Cortex of kidney (tissue), 1 donor: ENCODE data around the gene LMAN1.

Source experiments
- DNase-seq: peaks from one replicate; lab custom pipeline; 2025; lab: John Stamatoyannopoulos, UW

Gene LMAN1

DNA sequence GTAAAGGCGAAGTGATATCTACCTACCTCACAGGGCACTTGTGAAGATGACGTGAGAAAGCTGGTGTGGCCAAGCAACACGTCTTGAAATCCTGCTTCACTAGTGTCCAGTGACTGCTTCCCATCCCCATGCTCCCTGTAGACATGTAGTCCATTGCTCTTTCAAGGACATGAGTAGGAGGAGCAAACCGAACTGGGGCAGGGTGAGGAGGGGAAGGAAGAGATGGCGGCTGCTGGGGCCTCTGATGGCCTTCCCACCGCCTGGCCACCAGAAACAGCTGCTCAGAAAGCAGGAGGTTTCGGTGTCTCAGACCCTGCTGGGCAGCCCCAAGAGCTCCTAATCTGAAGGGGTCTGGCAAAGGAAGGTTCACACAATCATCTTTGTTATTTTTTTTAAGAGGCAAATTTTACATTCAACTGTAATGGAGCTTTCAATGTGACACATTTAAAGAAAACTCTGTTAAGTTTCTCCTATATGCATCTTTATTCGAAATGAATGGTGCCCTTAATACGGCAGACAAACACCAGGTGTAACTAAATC is 55.3 kb downstream of the LMAN1 start:
- DNase-seq = no peak

DNA sequence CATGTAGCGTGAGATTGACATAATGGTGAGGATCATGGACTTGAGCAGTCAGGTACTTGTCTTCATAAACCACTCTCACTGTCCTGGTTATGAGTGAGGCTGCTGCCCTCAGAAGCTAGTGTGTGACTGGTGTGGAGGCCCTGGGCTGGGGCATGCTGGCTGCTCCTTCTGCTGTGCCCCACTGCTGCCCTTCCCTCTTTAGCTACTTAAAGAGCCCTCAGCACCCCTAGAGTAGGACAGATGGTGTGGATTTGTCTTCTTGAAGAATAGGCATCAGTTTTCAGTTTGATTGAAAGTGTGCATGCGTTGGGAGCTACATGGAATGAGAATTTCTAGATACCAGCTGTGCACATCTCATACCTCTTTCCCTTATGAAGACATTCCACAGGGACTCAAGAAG is 56.1 kb downstream of the LMAN1 start:
- no peak for DNase-seq

DNA sequence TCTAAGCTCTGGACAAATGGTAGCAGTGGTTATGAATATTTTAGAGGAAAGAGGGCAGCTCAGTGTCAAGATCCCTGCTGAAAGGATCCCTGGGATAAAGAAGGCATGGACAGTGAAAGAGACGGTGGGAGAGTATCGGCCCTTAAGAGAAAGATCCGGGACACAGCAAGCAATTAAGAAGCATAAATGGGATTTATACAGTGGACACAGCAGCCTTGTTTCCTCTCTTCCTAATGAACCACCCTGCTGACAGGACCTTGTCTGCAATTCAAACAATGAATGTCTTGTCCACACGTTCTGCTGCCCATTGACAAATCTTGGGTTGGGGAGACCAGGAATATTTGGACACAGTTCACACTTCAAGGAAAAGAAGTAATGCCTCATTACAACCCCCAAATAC is 57.1 kb downstream of the LMAN1 start:
- no peak for DNase-seq

DNA sequence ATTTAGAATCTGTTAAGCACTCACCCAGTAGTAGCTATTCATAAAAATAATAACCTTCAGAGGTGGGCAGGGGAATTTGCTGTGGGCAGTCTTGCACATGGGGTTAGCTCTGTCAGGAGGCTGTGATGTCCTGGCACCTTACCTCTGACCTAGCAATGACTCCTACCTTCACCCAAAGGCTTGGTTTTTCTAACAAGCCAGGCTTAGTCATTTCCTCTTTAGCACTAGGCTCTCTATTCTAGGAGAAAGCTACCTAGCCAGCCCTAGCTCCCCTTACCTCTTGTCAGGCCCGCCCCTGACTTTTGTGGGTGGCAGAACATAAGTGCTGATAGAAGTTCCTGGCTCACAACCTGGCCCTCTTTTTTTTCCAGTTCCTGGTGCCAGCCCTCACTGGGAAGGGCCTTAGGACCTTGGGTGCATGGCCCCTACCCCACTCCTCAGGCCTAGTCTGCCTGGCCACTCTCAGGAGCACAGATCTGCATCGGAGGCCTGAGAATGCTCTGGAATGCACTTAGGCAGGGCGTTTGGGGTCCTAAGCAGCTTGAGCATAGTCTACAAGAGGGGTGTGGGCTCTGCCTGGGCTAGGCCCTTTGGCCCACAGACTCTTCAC is 58.3 kb downstream of the LMAN1 start:
- no peak for DNase-seq

DNA sequence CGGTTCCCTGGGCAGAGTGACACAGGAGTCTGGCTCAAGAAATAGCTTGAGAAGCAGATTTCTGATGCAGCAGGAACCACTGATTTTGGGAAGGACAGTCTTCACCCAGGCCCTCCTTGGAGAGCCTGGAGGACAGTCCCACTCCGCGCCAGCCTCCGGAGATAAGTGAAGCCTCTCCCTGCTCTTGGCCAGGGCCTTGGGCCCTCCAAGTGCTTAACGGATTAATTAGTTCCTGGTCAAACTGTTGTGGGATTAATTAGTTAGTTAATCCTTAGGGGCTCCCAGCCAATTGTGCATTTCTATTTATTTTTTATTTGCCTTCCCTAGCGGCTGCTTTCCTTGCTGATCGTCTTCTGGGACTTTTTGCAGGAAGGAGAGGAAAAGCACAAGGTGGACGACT is 60.2 kb downstream of the LMAN1 start:
- DNase-seq = no peak

DNA sequence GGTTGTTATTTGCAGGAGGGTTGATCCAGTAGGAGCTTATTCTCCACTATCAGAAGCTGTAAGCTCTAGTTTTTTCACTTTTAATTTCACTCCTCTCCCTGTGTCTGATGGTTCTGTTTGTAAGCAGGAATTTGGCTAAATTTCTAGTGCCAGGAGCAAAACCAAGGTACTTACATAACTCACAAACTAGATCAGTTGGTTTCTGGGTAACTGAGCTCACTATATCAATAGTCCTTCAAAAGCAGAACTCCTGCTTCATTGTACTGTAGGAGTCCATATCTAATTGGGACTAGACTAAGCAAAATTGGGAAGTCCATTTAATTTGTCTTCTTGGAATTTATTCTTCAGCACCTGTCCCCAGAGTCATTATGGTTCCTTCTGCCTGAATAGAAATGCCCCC is 65.7 kb downstream of the LMAN1 start:
- DNase-seq = no peak

DNA sequence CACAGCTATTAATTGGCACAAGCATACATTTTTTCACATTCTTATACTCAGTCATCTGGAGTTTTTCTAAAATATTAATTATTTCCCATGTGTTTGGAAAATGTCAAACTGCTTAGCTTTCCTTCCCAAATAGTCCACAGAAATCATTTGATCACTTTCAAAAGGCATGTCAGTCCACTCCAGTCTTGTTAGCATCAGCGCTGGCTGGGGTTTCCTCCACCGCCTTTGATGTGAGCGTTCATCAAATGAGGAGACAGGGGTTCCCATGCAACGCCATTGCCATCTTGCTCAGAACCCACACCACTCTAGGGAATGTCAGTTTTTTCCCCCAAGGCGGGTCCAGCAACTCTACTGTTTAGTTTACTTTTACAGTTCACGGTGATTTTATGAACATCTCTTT is 72.7 kb downstream of the LMAN1 start:
- DNase-seq = no peak

DNA sequence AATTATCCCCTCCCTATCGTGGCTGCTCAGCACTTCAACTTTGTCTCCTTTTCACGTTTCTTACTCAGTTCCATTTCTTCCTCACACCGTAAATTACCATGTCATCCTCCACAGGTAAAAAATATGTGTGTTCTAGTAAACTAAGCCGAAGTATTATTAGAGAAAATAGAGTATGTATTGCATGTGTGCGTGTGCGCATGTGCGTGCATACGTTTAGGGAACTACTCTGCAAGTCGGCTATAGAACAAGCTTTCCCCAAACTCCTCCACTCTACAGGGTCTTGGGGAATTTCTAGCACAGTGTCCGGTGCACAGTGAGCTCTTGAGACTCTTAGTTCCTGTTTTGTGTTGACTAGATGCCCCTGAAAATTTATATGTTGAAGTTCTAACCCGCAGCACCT is 76.7 kb downstream of the LMAN1 start:
- no peak for DNase-seq

DNA sequence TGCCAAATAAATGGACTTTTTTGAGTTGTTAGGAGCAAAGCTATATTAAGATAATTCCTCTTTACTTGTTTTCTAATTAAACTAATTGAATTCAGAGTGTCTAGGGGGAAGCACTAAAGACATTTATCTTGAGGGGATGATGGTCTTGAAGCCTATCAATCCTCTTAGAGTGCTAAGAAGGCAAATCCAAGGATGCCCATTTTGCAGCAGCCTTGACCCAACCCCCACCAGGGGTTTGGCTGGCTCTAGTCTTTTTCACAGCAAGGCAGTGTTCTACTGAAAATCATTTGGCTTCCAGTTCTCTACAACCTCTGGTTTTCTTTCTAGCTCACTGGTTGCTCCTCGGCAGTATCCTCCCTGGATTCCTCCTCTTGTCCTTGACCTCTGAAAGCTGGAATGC is 79.3 kb downstream of the LMAN1 start:
- no peak for DNase-seq

DNA sequence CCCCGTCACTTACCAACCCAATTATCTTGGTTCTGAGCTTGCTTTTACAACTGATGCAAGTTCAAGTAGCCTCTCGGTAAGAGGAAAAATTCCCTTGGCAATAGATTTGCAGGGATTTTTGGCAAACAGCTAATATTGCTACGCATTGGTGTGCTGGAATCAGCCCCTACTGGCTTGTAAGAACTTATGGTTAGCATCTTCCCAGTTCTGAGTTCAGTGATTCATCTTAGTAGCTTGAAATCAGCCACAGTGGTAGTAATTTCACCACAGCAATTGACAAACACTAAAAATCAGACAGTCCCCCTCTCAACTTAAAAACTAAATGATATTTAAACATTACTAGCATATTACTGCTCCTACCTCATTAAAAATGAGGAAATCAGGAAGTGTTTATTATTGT is 79.9 kb downstream of the LMAN1 start:
- no peak for DNase-seq

DNA sequence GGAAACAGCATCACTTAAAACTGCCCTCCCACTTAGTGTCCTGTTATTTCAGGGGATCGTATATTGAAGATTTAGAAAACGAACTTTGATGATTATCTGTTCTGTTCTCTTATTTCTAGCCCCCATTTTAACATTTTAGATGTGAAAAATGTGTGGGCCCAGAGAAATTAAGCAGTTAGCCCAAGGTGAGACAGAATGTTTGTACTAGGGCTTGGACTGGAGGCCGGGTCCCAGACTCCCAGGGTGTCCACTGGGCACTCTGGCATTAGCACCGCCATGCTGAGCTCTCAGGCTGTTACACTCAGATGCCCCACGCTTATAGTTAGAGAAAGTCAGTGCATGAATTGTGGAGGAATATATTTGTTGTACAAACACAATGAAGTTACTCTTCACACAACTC is 80.3 kb downstream of the LMAN1 start:
- DNase-seq = no peak
